NCI-H82 (cell line): ENCODE measurements around the gene CLEC3B.
"Not testable (repeated sequence)": the region's sequence is repeated elsewhere in the genome, so short reads cannot be mapped to it uniquely, and the experiment has no call there.

ENCODE experiments used
- DNase-seq: peaks from one replicate; lab custom pipeline; 2025; lab: John Stamatoyannopoulos, UW

CLEC3B gene

GRCh38 chr3:45035441-45036301 is 9.6 kb downstream of the CLEC3B start:
- peak; percentile 20 for DNase-seq

GRCh38 chr3:45037720-45038455 is 11.8 kb downstream of the CLEC3B start:
- DNase-seq, result peak; percentile 95

GRCh38 chr3:45041666-45042065 is 15.6 kb downstream of the CLEC3B start:
- DNase-seq, result no peak

- no peak for DNase-seq
Measured at GRCh38 chr3:45042162-45042561, 16.1 kb downstream of the CLEC3B start.

DNA sequence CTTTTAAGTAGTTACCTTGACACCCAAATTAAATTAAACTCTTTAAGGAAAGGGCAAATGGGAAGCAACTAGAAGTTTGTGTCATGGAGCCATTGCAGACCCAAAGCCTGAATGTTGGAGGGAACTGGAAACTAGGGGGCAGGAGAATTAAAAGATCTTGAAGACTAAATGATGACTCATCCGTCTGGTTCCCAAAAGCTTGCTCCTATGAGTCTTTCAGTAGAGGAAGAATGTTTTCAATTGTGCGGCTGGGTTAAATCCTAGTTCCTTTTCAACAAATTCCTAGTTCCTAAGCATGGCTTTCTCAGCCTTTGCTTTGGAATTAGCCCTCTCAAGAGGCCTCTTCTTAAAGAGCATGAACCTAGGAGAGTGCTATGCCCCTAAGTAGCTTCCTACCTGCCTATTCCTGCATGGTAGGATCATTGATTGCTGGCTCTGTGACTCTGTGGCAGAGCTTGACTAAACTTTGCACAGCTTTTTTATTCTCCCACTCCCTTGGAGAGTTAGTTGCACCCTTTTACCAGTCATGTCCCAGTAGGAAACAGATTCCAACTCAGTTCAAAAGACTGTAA is 17.7 kb downstream of the CLEC3B start:
- no peak for DNase-seq

- DNase-seq, result no peak
Measured at GRCh38 chr3:45048244-45048643, 22.1 kb downstream of the CLEC3B start.

DNA sequence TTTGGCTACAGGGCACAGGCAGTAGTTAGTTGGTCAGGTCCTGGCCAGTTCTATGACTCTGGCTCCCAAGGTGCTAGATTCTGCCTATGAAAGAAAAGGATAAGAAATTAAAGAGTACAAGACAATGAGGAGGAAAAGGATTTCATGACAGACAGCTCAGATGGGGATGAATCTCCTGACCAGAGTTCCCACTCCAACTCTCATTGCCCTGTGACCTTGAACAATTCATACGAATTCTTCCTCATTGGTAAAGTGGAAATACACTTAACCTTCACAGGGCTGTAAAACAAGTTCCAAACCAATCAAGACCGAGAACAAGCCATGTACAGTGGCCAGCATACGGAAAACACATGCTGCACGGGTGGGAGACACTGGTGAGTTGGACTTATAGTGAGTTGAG is 23.7 kb downstream of the CLEC3B start:
- DNase-seq, result no peak

DNA sequence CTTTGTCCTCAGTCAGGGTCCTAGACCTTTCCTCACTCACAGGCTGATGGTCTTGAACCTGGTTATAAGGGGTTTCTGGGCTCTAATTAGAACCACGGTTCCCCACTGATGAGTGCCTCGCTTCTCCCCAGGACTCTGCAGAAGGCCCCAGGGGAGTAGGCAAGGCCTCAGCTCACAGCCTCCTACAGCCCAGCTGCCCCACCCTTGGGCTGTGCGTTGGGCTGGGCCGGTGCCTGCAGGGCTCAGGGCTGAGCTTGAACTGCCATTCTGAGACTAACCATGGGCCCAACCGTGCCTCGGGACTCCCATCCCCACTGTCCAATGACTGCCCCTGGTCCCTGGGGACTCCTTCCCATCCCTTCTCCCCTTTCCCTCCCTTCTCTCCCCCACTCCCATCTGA is 25.6 kb downstream of the CLEC3B start:
- no peak for DNase-seq

- not testable (repeated sequence) for DNase-seq
Measured at GRCh38 chr3:45053805-45054195, 27.7 kb downstream of the CLEC3B start.

DNA sequence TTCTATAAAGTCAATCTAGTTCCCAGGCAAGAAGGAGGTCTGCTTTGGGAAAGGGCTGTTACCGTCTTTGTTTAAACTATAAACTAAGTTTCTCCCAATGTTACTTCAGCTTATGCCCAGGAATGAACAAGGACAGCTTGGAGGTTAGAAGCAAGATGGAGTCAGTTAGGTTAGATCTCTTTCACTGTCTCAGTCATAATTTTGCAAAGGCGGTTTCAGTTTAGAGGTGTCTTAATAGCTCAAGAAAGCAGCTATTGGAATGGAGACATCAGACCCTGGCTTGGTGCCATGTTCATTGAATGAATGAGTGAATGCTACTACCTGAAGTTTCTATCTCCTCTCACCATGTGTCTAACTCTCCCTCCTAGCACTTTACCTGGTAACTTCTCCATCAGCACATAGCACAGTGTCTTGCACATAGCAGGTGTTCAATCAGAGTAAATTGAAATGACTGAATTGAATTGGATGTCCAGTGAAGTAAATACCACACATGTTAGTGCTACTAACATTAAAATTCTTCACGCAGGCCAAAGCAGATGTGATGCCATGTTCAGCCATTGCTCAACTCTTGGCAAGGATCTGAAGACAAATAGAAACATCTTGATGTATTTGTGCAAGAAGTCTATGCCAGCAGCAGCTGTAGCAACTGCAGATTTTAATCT is 28.2 kb downstream of the CLEC3B start:
- DNase-seq, result no peak

- no peak for DNase-seq
Measured at GRCh38 chr3:45055032-45055410, 28.9 kb downstream of the CLEC3B start.

DNA sequence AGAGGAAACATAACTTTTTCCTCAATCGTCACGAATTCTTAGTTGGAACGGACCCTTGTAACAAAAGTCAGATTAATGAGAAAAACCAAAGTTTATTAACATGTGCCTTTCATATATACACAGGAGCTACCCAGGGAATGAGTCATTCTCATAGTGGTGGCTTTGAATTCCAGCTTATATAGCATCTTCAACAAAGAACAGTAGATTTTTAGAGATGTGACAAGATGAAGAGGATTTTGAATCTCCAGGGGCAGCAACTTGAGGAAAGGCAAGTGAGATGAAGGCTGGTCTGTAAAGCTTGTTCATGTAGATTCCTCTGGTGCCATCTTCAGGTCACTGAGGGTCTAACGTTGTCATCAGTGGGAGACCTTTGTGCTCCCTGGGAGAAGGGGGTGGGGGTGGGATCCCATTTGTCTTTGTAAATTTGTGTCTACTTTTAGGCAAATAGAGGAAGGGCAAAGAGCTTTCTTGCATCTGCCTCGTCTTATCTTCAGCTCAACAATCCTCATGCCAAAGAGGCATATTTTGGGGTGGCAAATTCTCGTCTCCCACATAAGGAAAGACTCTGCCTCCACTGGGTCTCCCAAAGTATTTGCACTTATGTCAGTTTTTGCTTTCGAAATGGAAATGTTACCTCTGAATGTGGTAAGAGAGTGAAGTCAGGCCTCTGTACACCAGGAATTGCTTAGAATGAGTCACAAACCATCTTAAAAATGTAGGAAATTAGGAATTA is 29.5 kb downstream of the CLEC3B start:
- peak; percentile 59 for DNase-seq

DNA sequence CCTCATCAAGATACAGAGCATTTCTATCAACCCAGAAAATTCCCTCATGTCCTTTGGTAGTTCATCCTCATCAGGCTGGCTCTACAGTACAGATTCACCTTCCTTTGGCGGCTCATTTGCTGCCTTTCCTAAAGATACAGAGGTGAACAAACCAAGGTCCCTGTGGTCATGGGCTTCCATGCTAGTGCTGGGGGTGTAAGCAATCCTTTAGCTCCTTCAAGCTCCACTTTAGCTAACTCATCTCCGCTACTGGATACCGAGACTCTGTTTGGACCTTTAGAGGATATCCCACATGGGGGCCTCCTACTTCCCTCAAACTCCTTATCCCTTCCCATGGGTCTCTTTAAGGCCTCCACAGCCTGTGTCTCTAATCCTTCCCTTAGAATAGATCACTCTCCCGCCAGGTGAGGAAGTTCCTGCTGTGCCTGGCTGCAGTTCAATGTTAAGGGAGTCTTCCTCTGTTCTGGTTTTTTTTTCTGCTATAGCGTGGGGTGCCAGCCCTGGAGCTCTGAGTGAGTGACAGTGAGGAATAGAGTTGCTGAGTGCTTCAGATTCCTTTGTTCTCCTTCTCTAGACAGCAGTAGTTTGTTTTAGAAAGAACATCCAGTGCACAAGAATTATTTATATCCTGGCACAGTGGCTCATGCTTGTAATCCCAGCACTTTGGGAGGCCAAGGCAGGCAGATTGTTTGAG is 30.7 kb downstream of the CLEC3B start:
- peak; percentile 7 for DNase-seq

DNA sequence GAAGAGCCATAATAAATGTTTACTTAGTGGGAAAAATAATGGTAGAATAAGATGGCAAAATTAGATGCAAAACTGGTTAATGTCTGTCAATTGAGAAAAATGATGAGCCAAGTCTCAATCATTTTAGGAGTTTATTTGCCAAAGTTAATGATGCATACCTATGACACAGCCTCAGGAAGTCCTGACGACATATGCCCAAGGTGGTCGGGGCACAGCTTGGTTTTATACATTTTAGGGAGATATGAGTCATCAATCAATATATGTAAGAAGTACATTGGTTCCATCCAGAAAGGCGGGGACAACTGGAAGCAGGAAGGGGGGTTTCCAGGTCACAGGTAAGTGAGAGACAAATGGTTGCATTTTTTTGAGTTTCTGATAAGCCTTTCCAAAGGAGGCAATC is 31.5 kb downstream of the CLEC3B start:
- DNase-seq, result no peak

DNA sequence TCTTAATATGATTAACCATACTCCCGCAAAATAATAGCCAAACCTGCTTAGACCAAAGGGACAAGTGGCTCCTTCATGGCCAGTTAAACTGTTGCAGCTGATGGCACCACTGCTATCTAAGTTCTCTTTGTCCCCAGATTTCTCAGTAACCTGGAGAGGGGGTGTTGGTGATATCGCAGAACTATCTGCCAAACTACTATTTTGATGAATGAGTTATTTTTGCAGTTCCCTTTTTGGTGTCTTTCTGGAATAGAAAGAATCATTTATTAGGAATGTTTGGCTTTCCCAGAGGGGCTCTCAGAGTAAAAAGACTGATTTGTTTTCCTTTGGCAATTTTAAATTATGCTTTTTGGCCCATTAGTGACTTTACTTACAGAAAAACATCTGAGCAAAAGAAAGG is 33.0 kb downstream of the CLEC3B start:
- no peak for DNase-seq

DNA sequence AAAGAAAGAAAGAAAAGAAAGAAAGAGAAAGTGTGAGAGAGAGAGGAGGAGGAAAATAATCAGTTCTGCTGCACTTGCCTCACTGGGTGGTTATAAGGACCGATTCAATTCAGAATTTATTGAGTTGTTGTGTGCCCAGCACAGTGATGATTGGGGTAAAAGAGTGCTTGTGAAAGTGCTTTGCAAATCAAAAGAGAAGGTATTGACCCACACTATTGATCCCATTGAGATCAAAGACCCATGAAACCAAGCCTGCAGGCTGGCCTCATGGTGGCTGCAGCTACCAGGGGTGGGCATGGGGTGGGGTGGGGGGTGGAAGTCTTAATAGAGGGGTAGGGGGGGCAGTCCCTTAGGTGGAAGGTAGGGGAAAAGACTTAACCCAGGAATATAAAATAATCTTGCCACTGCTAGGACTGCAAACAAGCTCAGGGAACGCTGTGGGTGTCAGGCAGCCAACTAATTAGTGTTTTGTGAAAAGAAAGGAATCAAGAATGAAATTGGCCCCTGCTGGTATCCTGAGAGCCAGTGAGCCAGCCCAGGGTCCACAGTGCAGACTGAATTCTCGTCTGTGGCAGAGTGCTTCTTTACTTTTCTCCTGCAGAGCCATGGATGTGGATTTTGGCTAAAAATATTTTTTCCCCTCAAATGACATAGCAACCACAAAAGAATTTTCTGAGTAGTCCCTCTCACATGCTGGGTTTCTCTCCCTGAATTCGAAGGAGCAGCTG is 34.2 kb downstream of the CLEC3B start:
- no peak for DNase-seq

DNA sequence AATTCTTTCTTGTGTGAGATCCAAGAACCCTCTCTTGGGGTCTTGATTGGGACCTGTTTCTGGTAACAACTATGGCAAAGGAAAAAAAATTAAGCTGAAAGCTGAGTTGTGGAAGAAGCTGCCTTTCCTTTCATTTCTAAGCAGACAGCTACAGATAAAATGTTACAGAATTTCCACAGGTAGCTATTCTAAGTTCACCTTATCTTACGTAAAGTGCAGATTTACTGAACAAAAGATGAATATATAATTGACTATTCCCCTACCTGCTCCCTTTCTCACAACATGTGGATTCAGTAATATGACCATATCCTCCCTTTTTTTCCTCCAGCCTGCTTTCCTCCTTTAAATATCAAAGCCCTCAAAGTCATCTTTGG is 36.6 kb downstream of the CLEC3B start:
- DNase-seq, result no peak

DNA sequence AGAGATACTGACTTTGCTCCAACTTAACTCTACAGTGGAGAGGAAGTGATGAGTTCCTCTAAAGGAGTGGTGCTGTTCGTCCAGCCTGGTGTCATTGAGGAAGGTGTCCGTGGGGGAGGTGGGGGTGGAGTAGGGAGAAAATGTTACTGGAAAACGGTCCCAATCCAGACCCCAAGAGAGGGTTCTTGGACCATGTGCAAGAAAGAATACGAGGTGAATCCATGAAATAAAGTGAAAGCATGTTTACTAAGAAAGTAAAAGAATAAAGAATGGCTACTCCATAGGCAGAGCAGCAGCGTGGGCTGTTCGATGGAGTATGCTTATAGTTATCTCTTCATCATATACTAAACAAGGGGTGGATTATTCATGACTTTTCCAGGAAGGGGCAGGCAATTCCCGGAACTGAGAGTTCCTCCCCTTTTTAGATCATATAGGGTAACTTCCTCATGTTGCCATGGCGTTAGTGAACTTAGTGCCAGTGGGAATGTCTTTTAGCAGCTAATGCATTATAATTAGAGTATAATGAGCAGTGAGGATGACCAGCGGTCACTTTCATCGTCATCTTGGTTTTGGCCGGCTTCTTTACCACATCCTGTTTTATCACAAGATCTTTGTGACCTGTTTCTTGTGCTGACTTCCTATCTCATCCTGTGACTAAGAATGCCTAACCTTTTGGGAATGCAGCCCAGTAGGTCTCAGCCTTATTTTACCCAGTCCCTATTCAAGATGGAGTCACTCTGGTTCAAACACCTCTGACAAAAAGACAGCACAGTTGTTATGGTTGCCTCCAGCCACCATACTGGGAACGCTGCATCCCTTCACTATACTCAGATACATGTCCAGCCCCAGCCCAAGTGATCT is 38.6 kb downstream of the CLEC3B start:
- DNase-seq, result no peak

- DNase-seq, result no peak
Measured at GRCh38 chr3:45065373-45065720, 39.2 kb downstream of the CLEC3B start.
